HG03521 (cell line): Measurements from ENCODE around the gene F3.

ENCODE experiments used
- ATAC-seq: cut with Tn5 transposase; IDR thresholded peaks from one replicate; pipeline ENCODE4 v1.9.1; 2021; ENCODE audit warnings: mild to moderate bottlenecking, moderate library complexity; ENCODE audit not compliant: unreplicated experiment

The F3 gene

DNA sequence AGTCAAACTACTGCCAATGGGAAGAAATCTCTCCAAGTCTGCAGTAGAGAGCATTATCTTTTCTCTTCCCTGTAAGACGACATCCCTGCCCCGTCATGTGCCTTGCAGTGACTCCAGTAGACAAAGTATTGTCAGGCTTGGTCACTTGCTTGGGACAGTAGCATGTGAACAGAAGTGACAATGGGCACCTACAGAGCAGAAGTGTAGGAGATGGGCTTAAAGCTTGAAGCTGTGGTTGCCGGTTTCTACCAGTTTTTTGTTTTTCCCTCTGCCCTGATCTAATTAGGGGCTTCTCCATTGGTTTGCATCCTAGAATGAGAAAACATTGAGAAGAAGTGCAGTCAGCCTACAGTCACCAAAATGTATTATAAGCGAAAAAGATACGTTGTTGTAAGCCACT, 12.7 kb downstream of the F3 start:
- no peak for ATAC-seq

GRCh38 chr1:94528299-94528698, 13.3 kb downstream of the F3 start:
- ATAC-seq: no peak

GRCh38 chr1:94527447-94528031, 14.0 kb downstream of the F3 start:
- ATAC-seq: no peak

DNA sequence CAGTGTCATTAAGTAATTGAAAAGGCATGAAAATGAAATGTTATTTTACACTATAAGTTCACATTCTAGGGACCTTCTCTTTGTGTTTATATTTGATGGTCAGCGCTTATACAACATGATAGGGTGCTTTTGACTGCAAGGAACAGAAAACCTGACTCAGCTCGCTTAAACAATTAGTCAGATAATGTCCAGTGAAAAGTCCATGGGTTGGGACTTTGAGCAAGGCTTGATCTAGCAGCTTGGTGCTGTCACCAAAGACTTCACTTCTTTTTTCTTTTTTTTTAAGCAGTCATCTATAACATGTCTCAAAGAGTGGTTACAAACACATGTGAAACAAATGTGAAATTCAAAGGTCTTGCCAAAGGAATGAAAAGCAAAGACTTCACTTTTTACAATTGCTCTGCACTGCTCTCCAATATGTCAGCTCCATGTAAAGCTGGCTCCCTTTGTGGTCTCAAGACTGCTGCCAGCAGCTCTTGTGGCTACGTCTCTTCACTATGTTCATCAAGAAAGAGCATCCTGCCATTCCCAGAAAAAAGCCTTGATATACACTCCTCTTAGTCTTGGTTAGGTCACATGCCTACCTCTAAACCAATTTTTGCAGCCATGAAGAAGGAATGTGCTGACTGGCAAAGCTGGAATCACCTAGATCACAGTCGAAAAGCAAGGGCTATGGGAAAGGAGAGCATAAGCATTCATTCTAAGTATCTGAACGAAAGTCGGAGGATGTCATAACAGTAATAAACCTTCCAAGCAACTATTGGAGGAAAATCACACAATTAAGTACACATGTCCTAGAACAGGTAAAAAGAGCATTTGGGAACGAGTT, 15.2 kb downstream of the F3 start:
- no peak for ATAC-seq

DNA sequence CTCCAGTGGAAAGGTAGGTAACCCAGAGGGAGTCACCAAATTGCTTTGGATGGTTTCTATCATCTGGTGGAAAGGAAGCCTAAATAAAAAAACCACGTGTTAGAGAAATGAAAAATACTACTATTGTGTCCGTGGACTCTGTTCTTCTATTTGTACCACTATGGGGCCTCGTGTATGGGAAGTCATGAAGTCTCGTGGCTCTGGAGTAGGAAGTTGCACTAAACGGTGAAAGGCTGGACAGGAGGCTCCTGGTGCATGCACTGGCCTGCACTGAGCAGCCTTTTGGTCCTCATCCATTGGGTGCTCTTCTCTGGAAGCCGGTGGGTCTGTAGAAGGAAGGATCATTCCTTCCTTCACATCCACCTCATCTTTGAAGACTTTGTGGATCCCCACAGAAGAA, 17.0 kb downstream of the F3 start:
- ATAC-seq: no peak

- no peak for ATAC-seq
Measured at GRCh38 chr1:94522304-94522703, 19.3 kb downstream of the F3 start.

- no peak for ATAC-seq
Measured at GRCh38 chr1:94519351-94519750, 22.2 kb downstream of the F3 start.

GRCh38 chr1:94515296-94515947, 26.1 kb downstream of the F3 start:
- ATAC-seq: no peak

- no peak for ATAC-seq
Measured at GRCh38 chr1:94514095-94514727, 27.3 kb downstream of the F3 start.

DNA sequence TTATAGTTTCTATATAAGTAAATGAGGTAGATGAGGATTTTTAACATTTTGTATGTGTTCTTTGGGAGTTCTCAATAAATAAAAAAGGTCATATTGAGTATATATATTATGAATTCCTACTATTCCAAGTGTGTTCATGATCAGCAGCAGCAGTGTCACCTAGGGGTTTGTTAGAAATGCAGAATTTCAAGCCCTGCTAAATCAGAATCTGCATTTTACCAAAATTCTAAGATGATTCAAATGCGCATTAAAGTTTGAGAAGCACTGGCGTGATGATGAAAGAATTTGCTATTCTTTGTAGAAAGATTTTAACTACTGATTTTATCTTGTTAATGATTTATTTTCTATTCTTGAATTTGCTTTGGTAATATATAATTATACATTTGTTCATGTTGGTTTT, 28.7 kb downstream of the F3 start:
- ATAC-seq: no peak

GRCh38 chr1:94504601-94505000, 37.0 kb downstream of the F3 start:
- ATAC-seq: no peak

DNA sequence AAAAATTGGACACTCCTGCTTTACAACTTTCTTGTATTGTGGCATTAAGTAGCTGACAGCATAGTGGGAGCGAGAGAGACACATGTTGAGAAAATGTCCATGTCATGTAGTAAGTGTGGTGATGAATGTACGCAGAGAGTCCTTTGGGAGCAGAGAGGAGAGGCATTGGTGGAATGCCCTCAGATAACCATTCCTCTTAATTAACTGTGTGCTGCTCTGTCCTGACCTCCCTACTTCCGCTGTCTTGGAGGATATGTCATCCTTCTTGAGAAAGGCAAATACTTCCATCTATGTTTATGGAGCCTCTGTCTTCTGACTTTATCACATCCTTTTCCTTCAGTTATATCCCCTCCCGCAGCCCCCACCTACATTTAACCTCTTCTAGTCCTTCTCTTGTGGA, 38.4 kb downstream of the F3 start:
- ATAC-seq: no peak

DNA sequence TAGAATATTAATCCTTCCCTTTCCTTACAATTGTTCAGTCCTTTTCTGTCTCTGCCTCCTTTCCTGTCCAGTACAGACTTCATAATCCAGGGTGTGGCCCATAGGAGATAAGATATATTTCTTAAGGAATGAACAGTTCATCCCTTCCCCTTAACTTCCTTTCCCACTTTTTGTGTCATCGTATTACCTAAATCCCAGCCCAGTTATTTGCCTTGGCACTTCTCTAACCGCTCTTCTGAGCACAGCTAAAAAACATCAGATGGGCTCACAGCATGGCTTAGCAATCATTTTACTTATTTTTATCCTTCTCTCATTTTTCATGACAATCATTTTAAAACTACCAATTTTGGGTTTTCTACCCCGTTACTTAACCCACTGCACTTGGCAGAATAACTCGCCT, 39.6 kb downstream of the F3 start:
- no peak for ATAC-seq

DNA sequence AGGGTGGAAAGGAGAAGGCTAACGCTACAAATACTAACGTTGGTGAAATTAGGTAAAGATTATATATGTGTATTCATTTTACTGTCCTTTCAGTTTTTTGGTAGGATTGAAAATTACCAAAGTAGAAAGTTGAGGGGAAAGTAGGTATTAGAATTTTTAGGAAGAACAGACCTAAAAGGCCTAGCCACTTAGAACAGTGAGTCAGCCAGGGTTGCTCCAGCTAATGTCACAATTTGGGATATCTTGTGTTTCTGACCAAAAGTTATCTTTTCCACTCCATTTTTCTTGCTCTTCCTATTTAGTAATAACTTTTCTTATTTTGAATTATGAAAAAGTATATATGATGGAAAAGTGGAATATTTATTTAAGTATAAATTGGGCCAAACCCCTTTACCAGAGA, 40.1 kb downstream of the F3 start:
- ATAC-seq: no peak

GRCh38 chr1:94496076-94496755, 45.3 kb downstream of the F3 start:
- ATAC-seq: no peak

GRCh38 chr1:94490556-94490955, 51.0 kb downstream of the F3 start:
- no peak for ATAC-seq

DNA sequence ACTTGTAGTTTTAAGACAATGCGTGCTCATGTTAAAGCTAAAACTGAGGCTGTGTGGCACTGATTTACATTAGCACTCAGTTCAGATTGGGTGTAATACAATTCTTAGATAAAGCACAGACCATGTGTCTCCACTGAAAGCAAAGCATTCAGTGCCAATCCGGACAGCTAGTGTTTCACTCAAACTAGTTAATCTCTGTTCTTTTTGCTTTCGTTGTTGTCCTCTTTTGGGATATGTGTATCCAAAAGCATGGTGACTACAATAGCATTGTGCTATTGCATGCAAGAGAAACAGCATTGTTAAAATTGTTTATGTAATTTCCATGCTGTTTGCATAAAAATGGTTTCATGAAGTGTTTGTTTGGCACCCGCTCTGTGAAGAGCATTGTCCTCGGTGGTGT, 54.6 kb downstream of the F3 start:
- ATAC-seq: no peak

DNA sequence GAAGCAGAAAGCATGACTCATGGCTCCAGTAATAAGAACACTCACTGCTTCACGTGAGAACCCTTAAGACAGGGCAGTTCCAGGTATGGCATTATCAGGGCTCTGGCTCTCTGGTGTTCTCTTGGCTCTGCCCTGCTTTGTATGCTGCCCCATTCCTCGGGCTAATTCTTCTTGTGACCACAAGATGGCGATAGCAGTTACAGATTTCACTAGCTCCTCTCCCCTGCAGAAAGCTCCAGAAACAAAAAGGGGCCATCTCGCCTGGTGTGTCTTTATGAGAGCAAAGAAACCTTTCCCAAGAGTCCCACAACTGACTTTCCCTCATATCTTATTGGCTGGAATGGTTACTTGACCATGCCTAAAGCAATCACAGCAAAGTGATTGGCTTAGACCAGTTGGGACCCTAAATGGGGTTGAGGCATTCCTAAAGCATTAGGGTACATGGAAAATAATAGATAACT, 60.1 kb downstream of the F3 start:
- ATAC-seq: peak; percentile 94

DNA sequence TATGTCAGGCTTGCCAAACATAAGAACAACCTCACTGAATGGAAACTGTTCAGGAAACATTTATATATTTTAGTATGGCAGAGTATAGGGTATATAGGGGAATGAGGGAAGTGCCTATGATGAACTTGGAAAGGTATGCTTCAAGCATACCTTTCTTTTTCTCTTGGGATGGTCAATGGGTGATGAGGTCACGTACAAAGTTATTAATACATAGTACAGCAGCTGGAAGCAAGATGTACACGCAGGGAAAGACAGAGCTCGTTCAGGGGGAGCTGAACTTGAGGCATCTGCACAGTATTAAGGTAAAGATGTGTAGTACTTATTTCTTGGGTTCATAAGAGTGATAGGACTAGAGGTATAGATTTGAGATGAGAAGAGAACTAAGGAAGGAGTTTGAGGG, 61.9 kb downstream of the F3 start:
- no peak for ATAC-seq
